Activated CD8-positive, alpha-beta T cell treated with anti-CD3 and anti-CD28 coated beads for 36 hours (primary cell): ENCODE results near the gene PCDHA11. TPM values are rescaled to one million over a fixed set of nuclear protein-coding genes. Genes with fewer than 3 reads are reported as not detected.
"Not testable (repeated sequence)": the region's sequence is repeated elsewhere in the genome, so short reads cannot be mapped to it uniquely, and the experiment has no call there.

Experiments
- ATAC-seq: fragments of 200-7000 bp; cut with Tn5 transposase; one replicate; pipeline ENCODE4 v1.10.0; 2021; ENCODE audit warnings: mild to moderate bottlenecking, moderate library complexity
- CTCF ChIA-PET: fragments of 350-600 bp; sonication (Branson Sonifier 250); formaldehyde crosslinking; loops from one replicate; lab custom pipeline; 2021; ENCODE audit warnings: antibody characterized with exemption; lab: Charles Lee
- POLR2A ChIA-PET: fragments of 350-600 bp; sonication (Branson Sonifier 250); formaldehyde crosslinking; loops from one replicate; lab custom pipeline; 2021; ENCODE audit warnings: antibody characterized with exemption; lab: Charles Lee
- DNase-seq: peaks from one replicate; pipeline ENCODE4 v3.0.0-alpha.2; 2020
- H3K27ac Mint-ChIP-seq: one replicate; pipeline ENCODE4 v1.8.0; 2021; ENCODE audit warnings: mild to moderate bottlenecking, mixed read lengths
- H3K27me3 Mint-ChIP-seq: one replicate; pipeline ENCODE4 v1.8.0; 2021; ENCODE audit warnings: mixed read lengths
- H3K36me3 Mint-ChIP-seq: one replicate; pipeline ENCODE4 v1.8.0; 2021; ENCODE audit warnings: low read depth, mixed read lengths
- H3K4me1 Mint-ChIP-seq: one replicate; pipeline ENCODE4 v1.8.0; 2021; ENCODE audit warnings: low read depth, mixed read lengths
- H3K4me3 Mint-ChIP-seq: one replicate; pipeline ENCODE4 v1.8.0; 2021; ENCODE audit warnings: mild to moderate bottlenecking, moderate library complexity, mixed read lengths
- H3K9me3 Mint-ChIP-seq: one replicate; pipeline ENCODE4 v1.8.0; 2021; ENCODE audit warnings: mixed read lengths
- CTCF ChIP-seq: fragments of 200-600 bp; IDR thresholded peaks from one replicate; pipeline ENCODE4 v1.8.0; 2022; ENCODE audit warnings: antibody characterized with exemption, mild to moderate bottlenecking
- intact Hi-C: fragments of 100-400 bp; cut with micrococcal nuclease; formaldehyde crosslinking; loops from one replicate; pipeline ENCODE4 v1.10.0; 2022
- total RNA-seq, 2 experiments: library from RNA; stranded (reverse); gene quantifications; one replicate each; pipeline ENCODE4 v1.2.3, GENCODE V29; 2021

Gene PCDHA11
- total RNA-seq = not detected

GRCh38 chr5:140868721-140869554, at the start of gene PCDHA11:
Gene PCDHA11, plus strand, starts transcription at chr5:140868957. Its CDS starts 147 bp downstream, at chr5:140869104.
- H3K4me1 Mint-ChIP-seq = no peaks in the 10 kb centered on the region
- TF ChIP-seq CTCF = no peak

GRCh38 chr5:140821375-140822280, 47.1 kb upstream of the PCDHA11 start, which contains the start of gene PCDHA5:
Gene PCDHA5, plus strand, starts transcription at chr5:140821613.
- Mint-ChIP-seq H3K27me3 (peaks cover 6% of the 10 kb centered on the region), H3K9me3 (peaks cover 5% of the 10 kb centered on the region), H3K27ac (no peak within 1 kb of the TSS), H3K36me3 (peaks cover 4% of the 10 kb centered on the region), H3K4me1 (no peaks in the 10 kb centered on the region), H3K4me3 (no peak within 1 kb of the TSS)
- intact Hi-C loops = no loop called here
- ChIA-PET CTCF (interaction anchor here (0.7 to 2.0 kb wide), 3 partner anchors 19 to 701 kb away, joined by 3 to 7 read pairs (median 6); partner anchors contain the start of gene PCDHA8), POLR2A (interaction anchor here (0.6 kb wide), 1 partner anchor 491 kb away, joined by 3 read pairs; no protein-coding TSS in a partner anchor)
- ATAC-seq (no peak), DNase-seq (peak; percentile 58)
- no peak for TF ChIP-seq CTCF

More at GRCh38 chr5:140868721-140869554, at the start of gene PCDHA11:
- H3K36me3 Mint-ChIP-seq = peaks cover 2% of the 10 kb centered on the region
- H3K4me3 Mint-ChIP-seq = no peak within 1 kb of the TSS
- POLR2A ChIA-PET = no interaction called here
- peaks cover 15% of the 10 kb centered on the region for H3K27me3 Mint-ChIP-seq
- intact Hi-C loops = no loop called here
- DNase-seq (no peak), ATAC-seq (no peak)
- no peak within 1 kb of the TSS for H3K27ac Mint-ChIP-seq
- CTCF ChIA-PET = interaction anchor here (0.8 to 1.2 kb wide), 5 partner anchors 17 to 83 kb away, joined by 3 to 4 read pairs (median 3); partner anchors contain the start of gene PCDHA1
- peaks cover 8% of the 10 kb centered on the region for H3K9me3 Mint-ChIP-seq

- DNase-seq = no peak
- Mint-ChIP-seq H3K36me3 (peaks cover 4% of the 10 kb centered on the region), H3K4me3 (no peak overlapping the region), H3K27me3 (peaks cover 11% of the 10 kb centered on the region), H3K9me3 (peaks cover 5% of the 10 kb centered on the region), H3K4me1 (no peaks in the 10 kb centered on the region), H3K27ac (no peak overlapping the region)
- no peak for TF ChIP-seq CTCF
- ATAC-seq = no peak
- POLR2A ChIA-PET = no interaction called here
- intact Hi-C loops = no loop called here
- CTCF ChIA-PET = interaction anchor here (0.7 to 2.0 kb wide), 3 partner anchors 19 to 701 kb away, joined by 3 to 7 read pairs (median 6); partner anchors contain the start of gene PCDHA8
Measured at GRCh38 chr5:140822281-140822629, 46.5 kb upstream of the PCDHA11 start.

GRCh38 chr5:140822969-140823368, 45.8 kb upstream of the PCDHA11 start:
- intact Hi-C loops, H3K27ac Mint-ChIP-seq, H3K4me3 Mint-ChIP-seq, ATAC-seq, H3K4me1 Mint-ChIP-seq, POLR2A ChIA-PET, H3K9me3 Mint-ChIP-seq, H3K36me3 Mint-ChIP-seq, CTCF ChIA-PET, DNase-seq: not testable (repeated sequence)
- H3K27me3 Mint-ChIP-seq = peaks cover 11% of the 10 kb centered on the region

- intact Hi-C loops = no loop called here
- DNase-seq (no peak), ATAC-seq (no peak)
- Mint-ChIP-seq H3K4me3 (no peak overlapping the region), H3K27ac (no peak overlapping the region), H3K9me3 (peaks cover 7% of the 10 kb centered on the region), H3K27me3 (peaks cover 15% of the 10 kb centered on the region), H3K36me3 (peaks cover 5% of the 10 kb centered on the region), H3K4me1 (no peaks in the 10 kb centered on the region)
- ChIA-PET CTCF (no interaction called here), POLR2A (no interaction called here)
- no peak for TF ChIP-seq CTCF
Measured at GRCh38 chr5:140823475-140823874, 45.3 kb upstream of the PCDHA11 start.
